Peyer's patch (tissue), 4 donors: ENCODE measurements around the gene PNLIP.

Experiments
- CTCF ChIP-seq, 6 experiments: fragments of 450-650 bp in 4 of 6; fragments of 200-600 bp in 2 of 6; sonication (generic) in 1 of 6; IDR thresholded peaks; one replicate each; pipeline ENCODE4 v1.5.1; 2017 to 2019; ENCODE audit warnings: antibody characterized with exemption in 6 of 6, mild to moderate bottlenecking in 3 of 6, moderate library complexity in 1 of 6
- POLR2A ChIP-seq, 2 donors: fragments of 450-650 bp; IDR thresholded peaks; one replicate each; pipeline ENCODE4 v1.5.1; 2017; ENCODE audit warnings: antibody characterized with exemption in 2 of 2, mild to moderate bottlenecking in 2 of 2, moderate library complexity in 2 of 2

- no peak for TF ChIP-seq CTCF (IDR thresholded peaks at IDR 0.05)
- no peak for TF ChIP-seq POLR2A (IDR thresholded peaks at IDR 0.05)
These were observed 35.2 kb upstream of the PNLIP start for GRCh38 chr10:116510565-116510964.
